Measurements from ENCODE around the gene BUD13. TPM values are rescaled to one million over a fixed set of nuclear protein-coding genes. Genes with fewer than 3 reads are reported as not detected.

The BUD13 gene
- total RNA-seq, 2 experiments from 2014 or later, result 33.4 to 37.0 TPM

GRCh38 chr11:116700586-116701220 lies 72.1 kb downstream of the BUD13 start:
- Mint-ChIP-seq H3K4me3 (no peak overlapping the region), H3K27ac (no peak overlapping the region), H3K27me3 (peaks cover 7% of the 10 kb centered on the region), H3K4me1 (no peaks in the 10 kb centered on the region), H3K9me3 (no peaks in the 10 kb centered on the region), H3K36me3 (no peaks in the 10 kb centered on the region)
- no peak for DNase-seq

Other genes starting within 250 kb of the BUD13 start
- 100 to 1,000 TPM; 100 to 101 TPM for gene ZPR1, start 15.0 kb upstream of the BUD13 start, total RNA-seq
- not detected for gene APOA5, start 18.9 kb upstream of the BUD13 start, total RNA-seq
- gene APOA4, start 50.3 kb upstream of the BUD13 start, total RNA-seq, result not detected
- gene APOC3, start 56.9 kb upstream of the BUD13 start, total RNA-seq, result not detected
- under 1 TPM in 1 of 2 experiments, not detected in 1; 0.33 TPM for gene APOA1, start 64.6 kb upstream of the BUD13 start, total RNA-seq

All from activated naive CD8-positive, alpha-beta T cell treated with anti-CD3 and anti-CD28 coated beads for 36 hours (primary cell).